ENCODE measurements around the gene SSBP2. TPM values are rescaled to one million over a fixed set of nuclear protein-coding genes. Genes with fewer than 3 reads are reported as not detected.

The SSBP2 gene
- total and polyA plus RNA-seq, 2 of the 8 experiments (the other 6 are each of a cell fraction or from before 2014, with no cell fraction given) = 21.5 to 36.2 TPM

GRCh38 chr5:81405126-81405891 is 345.6 kb downstream of the SSBP2 start:
- H2BK5ac ChIP-seq (ENCODE audit: low read depth, low read length) = no peak overlapping the region
- H4K8ac ChIP-seq (ENCODE audit: extremely low read depth, insufficient read depth, low read length) = no peak overlapping the region
- FAIRE-seq (no peak), DNase-seq (ENCODE audit: low read depth in 1 of 2, low spot score in 2 of 2) (no peak)
- 90% methylated on average over 7 of the region's 7 CpGs; no CpG with 5 or more reads in 1 of the 2 experiments for WGBS, 2 experiments (ENCODE audit: extremely low coverage in 1 of 2, insufficient coverage in 1 of 2, insufficient read length in 1 of 2, insufficient replicate concordance in 2 of 2, low coverage in 1 of 2, low lambda C conversion rate in 2 of 2, missing lambda C conversion rate in 1 of 2)
- H2AFZ ChIP-seq (ENCODE audit: low read length) = no peak overlapping the region
- no peak overlapping the region for H3K23ac ChIP-seq (ENCODE audit: insufficient read length)
- no peak overlapping the region for H2AK5ac ChIP-seq (ENCODE audit: low read depth, low read length)
- no peak overlapping the region for H3K9ac ChIP-seq (replicated peaks in 1 of 4; ENCODE audit: extremely low read depth in 1 of 4, low read depth in 3 of 4, low read length in 3 of 4)
- no peak overlapping the region for H3K18ac ChIP-seq (ENCODE audit: extremely low read depth, low read length)
- no peak overlapping the region for H3K4me3 ChIP-seq (ENCODE audit: extremely low read depth in 1 of 4, insufficient read depth in 2 of 4, low read depth in 3 of 4, low read length in 4 of 4)
- no peak overlapping the region for H3K4ac ChIP-seq (replicated peaks; ENCODE audit: insufficient read length, low read depth, low read length)
- no peaks in the 10 kb centered on the region for H3K4me1 ChIP-seq (replicated peaks in 1 of 4; ENCODE audit: control insufficient read depth in 3 of 4, insufficient read depth in 4 of 4, low read length in 3 of 4)
- H2BK12ac ChIP-seq (ENCODE audit: low read depth, low read length) = no peak overlapping the region
- H3K9me3 ChIP-seq (ENCODE audit: insufficient read depth in 2 of 2, low read depth in 1 of 2, low read length in 1 of 2) = no peaks in the 10 kb centered on the region
- H3K56ac ChIP-seq (replicated peaks; ENCODE audit: insufficient read length, low read depth, low read length) = no peak overlapping the region
- H2BK20ac ChIP-seq (ENCODE audit: low read length) = no peak overlapping the region
- no peak overlapping the region for H2BK15ac ChIP-seq (ENCODE audit: low read length)
- H4K91ac ChIP-seq (replicated peaks; ENCODE audit: insufficient read length, low read length) = no peak overlapping the region
- no peaks in the 10 kb centered on the region for H4K20me1 ChIP-seq (replicated peaks in 1 of 2; ENCODE audit: control insufficient read depth in 1 of 2, insufficient read depth in 2 of 2, low read length in 2 of 2)
- H3K14ac ChIP-seq (ENCODE audit: insufficient read length) = no peak overlapping the region
- H3K36me3 ChIP-seq (ENCODE audit: control insufficient read depth in 2 of 4, insufficient read depth in 4 of 4, low read length in 3 of 4) = no peaks in the 10 kb centered on the region
- no peaks in the 10 kb centered on the region for H3K79me2 ChIP-seq (ENCODE audit: control insufficient read depth in 1 of 2, insufficient read depth in 2 of 2, low read length in 2 of 2)
- no peak overlapping the region for H3K4me2 ChIP-seq (ENCODE audit: insufficient read depth in 1 of 2, low read depth in 2 of 2, low read length in 2 of 2)
- CTCF ChIA-PET (ENCODE audit: partially characterized antibody) = interaction anchor here (1.1 to 1.3 kb wide), 2 partner anchors 20 to 452 kb away, joined by 3 read pairs; no protein-coding TSS in a partner anchor
- H3K23me2 ChIP-seq (ENCODE audit: low read depth, low read length) = no peaks in the 10 kb centered on the region
- H2BK120ac ChIP-seq (replicated peaks; ENCODE audit: low read depth, low read length) = no peak overlapping the region
- no peak overlapping the region for H4K5ac ChIP-seq (ENCODE audit: insufficient read length, low read depth, low read length)
- no peak overlapping the region for H3K27ac ChIP-seq (ENCODE audit: low read depth, low read length)
- H3K79me1 ChIP-seq (ENCODE audit: low read depth, low read length) = no peaks in the 10 kb centered on the region
- peaks cover 0 to 1% (median 0%) of the 10 kb centered on the region in 4 experiments; a peak in 1 of 7 replicates for H3K27me3 ChIP-seq (replicated peaks in 1 of 4; ENCODE audit: control insufficient read depth in 3 of 4, extremely low read depth in 1 of 4, insufficient read depth in 3 of 4, low read length in 3 of 4)
- POLR2A ChIA-PET (ENCODE audit: partially characterized antibody) = no interaction called here
- TF ChIP-seq EGR1 (IDR thresholded peaks at IDR 0.05; ENCODE audit: borderline replicate concordance, low read depth, low read length) (no peak), ATF3 (IDR thresholded peaks at IDR 0.05; ENCODE audit: insufficient read depth, low read depth, low read length) (no peak), ZNF274 (IDR thresholded peaks at IDR 0.05; ENCODE audit: borderline replicate concordance, extremely low read depth, low read length) (no peak)
